ENCODE data around the gene INTS2.
"Not testable (repeated sequence)": the region's sequence is repeated elsewhere in the genome, so short reads cannot be mapped to it uniquely, and the experiment has no call there.

The INTS2 gene, protein sequence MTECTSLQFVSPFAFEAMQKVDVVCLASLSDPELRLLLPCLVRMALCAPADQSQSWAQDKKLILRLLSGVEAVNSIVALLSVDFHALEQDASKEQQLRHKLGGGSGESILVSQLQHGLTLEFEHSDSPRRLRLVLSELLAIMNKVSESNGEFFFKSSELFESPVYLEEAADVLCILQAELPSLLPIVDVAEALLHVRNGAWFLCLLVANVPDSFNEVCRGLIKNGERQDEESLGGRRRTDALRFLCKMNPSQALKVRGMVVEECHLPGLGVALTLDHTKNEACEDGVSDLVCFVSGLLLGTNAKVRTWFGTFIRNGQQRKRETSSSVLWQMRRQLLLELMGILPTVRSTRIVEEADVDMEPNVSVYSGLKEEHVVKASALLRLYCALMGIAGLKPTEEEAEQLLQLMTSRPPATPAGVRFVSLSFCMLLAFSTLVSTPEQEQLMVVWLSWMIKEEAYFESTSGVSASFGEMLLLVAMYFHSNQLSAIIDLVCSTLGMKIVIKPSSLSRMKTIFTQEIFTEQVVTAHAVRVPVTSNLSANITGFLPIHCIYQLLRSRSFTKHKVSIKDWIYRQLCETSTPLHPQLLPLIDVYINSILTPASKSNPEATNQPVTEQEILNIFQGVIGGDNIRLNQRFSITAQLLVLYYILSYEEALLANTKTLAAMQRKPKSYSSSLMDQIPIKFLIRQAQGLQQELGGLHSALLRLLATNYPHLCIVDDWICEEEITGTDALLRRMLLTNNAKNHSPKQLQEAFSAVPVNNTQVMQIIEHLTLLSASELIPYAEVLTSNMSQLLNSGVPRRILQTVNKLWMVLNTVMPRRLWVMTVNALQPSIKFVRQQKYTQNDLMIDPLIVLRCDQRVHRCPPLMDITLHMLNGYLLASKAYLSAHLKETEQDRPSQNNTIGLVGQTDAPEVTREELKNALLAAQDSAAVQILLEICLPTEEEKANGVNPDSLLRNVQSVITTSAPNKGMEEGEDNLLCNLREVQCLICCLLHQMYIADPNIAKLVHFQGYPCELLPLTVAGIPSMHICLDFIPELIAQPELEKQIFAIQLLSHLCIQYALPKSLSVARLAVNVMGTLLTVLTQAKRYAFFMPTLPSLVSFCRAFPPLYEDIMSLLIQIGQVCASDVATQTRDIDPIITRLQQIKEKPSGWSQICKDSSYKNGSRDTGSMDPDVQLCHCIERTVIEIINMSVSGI

DNA sequence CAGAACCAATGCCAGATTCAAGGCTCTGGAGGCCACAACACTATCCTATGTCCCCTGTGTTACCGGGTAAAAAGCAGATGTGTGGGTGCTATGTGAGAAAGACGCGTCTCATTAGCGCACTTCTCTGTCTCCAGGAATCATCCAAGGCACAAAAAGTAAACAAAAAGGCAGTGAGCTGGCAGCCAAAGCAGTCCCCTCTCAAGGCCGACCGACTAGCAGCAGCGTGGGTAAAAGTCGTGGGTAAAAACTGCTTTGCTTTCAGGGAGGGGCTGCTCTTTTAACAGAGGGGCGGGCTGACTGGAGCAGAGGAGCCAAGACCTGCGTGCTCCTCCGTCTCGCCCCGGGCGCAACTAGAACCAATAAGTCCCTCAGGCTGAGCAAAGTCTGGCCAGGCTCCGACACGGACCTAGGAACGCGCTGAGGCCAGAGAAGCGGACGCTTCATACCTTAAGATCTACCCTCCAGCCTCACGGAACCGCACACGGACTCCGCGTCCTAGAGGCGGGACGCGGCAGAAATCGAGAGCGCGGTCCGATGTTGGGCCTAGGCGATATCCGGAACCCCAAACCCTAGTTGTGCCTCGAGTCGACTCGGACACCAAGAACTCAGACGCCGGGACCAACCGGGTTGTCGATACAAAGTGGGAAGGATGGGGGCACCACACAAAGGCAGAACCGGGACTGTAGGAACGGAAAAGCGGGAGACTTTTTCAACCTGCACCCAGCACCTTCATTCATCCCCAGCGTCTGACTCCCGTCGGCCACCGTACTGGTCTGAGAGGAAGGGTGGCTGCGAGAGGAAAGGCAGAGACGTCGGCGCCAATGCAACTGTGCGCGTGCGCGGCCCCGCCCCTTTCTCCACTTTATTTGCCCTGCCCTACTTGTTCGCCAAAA is at the start of gene INTS2:
TSS of gene INTS2 (minus strand) at position 775 of the 893 bp plus-strand sequence. CDS start 1,338 bp downstream, outside the sequence.
- peak; percentile 97 for DNase-seq

DNA sequence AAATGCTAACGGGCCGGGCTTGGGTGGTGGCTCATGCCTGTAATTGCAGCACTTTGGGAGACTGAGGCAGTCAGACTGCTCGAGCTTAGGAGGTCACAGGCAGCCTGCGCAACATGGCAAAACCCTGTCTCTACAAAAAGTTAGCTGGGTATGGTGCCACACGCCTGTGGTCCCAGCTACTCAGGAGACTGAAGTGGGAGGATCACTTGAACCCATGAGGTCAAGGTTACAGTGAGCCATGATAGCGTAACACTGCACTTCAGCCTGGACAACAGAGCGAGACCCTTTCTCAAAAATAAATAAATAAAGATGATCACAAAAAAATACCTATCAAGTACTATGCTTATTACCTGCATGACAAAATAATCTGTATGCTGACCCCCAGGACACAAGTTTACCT is 46.3 kb upstream of the INTS2 start:
- DNase-seq = no peak

DNA sequence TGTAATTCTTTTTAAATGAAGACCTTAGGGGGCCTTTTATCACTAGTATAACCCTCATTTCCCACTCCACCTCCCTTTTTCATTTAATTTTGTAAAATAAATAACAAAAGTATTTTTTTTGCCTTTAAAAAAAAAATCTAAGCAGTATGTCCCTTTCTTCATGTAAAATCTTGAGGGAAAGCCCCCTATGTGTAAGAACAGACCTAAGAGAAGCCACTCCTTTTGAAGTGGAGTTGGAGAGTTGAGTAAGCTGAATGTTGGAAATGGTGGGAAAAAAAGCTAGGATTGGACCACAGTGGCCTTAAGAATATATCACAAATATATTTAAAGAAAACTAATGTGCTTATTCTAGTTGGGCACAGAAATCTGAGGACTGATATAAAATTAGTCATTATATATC is 44.5 kb upstream of the INTS2 start:
- no peak for DNase-seq

DNA sequence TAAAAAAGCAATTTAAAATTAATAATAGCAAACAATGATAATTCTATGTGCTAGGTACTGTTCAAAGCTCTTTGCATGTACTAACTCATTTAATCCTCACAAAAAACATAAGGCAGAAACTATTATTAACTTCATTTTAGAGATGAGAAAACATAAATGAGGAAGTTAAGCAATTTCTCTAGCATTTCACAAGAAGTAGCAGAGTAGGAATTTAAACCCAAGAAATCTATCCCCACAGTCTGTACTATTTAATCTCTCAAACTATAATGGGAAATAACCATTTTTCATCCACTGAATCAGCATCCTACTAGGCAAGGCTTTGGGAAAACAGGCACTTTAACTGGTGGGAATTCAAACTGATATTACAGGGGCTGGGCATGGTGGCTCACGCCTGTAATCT is 42.2 kb upstream of the INTS2 start:
- no peak for DNase-seq

DNA sequence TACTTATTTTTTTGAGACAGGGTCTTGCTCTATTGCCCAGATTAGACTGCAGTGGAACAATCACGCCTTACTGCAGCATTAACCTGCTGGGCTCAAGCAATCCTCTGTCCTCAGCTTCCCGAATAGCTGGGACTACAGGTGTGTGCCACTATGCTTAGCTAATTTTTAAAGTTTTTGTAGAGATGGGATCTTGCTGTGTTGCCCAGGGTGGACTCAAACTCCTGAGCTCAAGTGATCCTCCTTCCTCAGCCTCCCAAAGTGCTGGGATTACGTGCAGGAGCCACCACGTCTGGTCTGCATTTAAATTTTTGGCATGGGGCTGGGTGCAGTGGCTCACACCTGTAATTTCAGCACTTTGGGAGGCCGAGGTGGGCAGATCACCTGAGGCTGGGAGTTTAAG is 41.0 kb upstream of the INTS2 start:
- DNase-seq = no peak

DNA sequence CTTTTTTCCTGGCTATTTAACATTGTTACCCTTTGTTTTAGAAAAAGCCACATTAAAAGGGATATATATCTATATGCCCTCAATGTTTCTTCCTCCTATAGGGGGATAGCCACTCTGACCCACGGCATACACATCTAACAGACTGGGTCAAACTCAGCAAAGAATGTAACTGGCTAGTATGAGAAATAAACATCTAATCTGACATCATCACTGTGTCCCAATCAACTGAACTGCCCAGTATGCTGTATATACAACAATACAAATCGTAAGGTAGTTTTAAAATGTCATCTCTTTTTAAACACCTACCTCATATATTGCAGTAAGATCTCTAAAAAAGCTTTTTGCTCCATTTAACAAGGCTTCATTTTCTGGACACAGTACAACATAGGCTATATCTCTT is 39.9 kb upstream of the INTS2 start:
- no peak for DNase-seq

DNA sequence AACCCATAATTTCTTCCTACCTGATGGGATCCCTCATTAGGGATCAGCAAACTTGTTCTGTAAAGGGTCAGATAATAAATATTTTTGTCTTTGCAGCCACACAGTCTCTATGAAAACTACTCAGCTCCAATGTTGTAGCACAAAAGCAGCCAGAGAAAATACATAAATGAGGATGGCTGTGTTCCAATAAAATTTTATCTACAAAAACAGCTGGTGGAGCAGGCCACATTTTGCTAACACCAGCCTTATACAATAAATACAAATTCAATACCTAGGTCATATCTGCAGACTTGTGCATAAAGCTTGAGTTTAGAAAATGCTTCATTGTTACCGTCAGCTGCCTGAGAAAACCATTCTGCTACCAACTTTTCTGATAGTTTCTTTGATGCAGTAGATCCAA is 38.4 kb upstream of the INTS2 start:
- no peak for DNase-seq

DNA sequence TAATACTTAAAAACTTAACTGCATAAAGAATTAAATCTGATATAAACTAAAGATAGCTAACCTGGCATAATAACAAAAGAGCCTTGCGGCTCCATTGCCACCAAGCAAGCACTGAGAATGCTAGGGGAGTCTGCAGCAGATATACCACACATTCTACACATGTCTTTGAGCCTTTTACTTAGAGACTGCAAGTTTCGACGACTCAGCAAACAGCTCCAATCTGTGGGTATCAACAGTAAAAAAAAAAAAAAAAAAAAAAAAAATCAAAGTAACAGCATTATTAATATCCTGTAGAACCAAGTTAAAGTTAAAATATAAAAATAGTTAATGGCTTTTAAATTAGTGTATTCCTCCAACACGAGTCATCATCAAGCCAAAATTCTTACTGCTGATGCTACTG is 27.8 kb upstream of the INTS2 start:
- no peak for DNase-seq

DNA sequence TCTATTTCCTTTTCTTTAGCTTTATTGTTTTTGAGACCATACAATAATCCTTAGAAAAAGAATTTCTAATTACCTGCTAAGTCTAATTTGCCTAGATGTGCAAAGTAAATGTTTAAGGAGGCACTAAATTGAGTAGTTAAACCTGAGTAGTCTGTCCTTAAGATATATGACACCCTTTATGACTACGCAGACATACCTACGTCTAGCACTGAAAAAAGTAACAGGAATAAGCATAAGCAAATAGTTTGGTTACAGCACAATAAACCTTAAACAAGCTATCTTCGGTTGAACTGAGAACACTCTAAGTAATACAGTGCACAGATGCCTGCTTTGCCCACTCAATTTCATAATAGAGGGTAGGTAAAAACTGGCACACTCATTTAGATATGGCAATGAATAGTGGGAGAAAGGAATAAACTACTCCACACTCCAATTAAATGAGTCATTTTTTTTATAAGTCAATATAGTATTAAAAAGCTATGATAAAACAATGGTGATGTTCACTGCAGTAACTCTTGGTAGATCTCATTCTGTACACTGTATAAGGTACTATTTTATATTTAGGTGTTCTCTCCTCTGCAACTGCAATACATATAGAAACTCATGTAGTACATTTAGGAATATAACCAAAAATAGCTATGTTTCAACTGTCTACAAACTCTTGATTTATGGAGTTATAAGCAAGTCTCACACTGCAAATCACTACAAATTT is 19.7 kb upstream of the INTS2 start:
- DNase-seq = no peak

DNA sequence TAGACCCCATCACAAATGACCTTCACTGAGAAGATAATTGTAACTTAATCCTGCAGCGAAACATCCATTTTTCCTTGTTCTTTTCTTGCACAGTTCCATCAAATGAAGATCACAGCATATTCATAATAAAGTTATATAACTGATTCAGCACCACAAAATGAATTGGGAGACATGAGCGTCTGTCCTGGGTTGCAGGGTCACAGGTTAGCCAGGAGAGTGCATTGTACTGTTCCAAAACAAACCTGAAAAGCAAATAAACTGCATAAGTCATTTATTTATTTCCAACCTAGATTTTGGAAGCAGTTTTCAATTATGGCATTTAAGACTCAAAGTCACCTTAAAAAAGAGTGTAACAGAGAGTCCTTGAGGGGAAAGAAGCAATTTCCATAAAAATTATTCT is 18.6 kb upstream of the INTS2 start:
- no peak for DNase-seq

DNA sequence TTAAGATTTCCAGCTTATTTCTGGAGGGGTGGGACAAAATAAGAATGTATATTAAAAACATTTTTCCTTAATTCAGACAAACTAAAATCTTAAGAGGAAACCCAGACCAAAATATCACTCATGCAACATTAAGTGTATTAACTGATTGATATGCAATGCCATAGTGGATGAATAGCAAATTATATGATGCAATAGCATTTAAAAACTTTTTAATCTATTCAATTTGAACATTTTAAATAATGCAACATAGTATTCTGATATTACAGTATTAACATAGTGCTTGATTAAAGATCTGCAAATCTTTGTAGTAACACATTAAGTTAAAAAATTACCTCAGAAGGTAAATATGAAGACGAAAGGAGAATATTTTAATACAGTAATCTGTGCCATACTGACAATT is 15.3 kb upstream of the INTS2 start:
- no peak for DNase-seq

DNA sequence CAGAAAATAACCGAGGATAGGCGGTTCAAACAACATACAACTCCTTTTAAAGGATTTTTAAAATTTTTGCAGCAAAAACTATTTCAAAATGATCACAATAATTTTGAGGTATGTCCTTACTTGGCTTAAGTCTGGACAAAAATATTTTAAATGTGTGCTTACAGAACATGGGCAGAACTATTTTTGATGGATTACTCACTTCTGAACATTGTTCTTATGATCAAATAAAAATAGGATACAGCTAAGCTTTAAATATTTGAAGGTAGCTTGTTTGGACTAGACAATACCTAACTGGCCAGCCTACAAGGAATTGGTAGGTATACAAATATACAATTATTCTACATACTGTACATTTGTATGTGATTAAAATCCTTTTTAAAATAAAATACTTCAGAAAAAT is 14.3 kb upstream of the INTS2 start:
- no peak for DNase-seq

DNA sequence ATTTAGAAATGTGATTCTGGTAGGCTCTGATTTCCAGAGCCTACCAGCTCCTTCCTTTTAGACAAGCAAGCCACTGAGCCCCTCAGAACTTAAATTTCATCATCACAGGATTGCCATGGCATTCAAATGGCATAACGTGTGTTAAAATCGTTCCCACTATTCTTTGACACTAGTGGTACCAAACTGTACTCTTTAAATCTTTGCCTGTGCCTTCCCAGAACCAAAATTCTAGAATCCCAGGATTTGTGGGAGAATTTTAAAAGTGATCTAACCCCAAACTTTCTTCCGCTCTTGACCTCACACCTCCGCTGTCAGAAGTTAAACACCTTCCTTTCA is 287 bp upstream of the INTS2 start:
- DNase-seq = no peak

DNA sequence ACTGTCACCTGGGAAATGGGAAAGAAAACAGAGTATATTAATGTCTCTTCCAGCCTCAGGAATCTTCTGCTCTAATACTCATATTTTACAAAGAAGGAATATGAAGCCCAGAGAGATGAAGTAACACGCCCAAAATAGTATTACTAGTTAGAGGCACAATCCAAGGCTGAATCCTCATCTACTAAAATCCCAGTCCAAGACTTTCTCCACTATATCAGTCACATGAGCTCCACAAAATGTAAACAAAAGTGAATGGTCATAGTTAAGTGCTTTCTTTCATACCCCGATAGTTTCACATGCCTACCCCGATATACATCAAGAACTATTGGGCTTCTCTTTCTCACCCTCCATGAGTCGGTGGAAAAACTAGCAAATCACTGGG is 965 bp downstream of the INTS2 start:
- DNase-seq = no peak

DNA sequence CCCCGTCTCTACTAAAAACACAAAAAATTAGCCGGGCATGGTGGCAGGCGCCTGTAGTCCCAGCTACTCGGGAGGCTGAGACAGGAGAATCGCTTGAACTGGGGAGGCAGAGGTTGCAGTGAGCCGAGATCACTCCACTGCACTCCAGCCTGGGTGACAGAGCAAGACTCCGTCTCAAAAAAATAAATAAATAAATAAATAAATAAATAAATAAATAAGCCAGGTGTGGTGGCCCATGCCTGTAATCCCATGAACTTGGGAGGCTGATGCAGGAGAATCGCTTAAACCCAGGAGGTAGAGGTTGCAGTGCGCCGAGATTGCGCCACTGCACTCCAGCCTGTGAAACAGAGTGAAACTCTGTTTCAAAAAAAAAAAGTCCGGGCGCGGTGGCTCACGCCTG is 12.6 kb downstream of the INTS2 start:
- DNase-seq = not testable (repeated sequence)

DNA sequence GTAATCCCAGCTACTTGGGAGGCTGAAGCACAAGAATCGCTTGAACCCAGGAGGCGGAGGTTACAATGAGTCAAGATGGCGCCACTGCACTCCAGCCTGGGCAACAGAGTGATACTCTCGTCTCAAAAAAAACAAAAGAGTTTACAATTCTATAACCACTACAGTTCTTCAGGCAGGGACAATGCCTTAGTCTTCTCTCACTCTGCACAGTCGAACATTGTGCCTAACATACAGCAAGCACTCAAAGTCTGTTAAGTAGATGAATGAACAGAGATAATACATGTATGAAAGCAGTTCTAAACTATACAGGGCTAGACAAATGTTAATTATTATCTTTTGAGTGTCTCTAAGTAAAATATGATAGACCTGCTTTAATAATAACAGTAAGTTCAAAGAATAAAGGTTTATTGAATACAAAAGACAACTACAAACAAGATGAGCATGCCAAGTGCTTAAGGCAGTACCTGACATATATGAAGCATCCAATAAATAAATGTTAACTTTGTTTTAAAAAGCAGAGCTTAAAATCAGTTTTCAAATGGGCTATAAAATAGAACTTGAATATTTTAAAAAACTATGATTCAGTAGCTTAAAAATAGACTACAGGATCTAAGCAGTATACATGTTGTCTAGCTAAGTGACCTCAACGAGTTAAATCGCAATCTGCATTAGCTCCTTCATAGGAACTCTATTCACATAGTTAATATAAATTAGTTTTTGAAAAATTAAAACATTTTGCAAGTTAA is 19.3 kb downstream of the INTS2 start:
- DNase-seq = no peak

DNA sequence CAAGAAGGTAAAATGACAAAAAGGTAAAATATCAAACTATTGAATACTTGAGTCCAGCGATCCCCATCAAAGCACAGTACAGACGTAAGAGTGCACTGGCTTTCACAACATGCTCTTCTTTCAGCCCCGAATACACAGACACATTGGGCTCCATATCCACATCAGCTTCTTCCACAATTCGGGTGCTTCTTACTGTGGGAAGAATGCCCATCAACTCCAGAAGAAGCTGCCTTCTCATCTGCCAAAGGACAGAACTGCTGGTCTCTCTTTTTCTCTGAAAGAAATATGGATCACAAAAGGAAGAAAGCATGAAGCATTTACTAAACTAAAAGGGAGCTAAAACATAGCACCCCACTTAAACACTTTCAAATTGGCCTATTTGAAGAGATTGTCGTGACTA is 20.4 kb downstream of the INTS2 start:
- DNase-seq = no peak

DNA sequence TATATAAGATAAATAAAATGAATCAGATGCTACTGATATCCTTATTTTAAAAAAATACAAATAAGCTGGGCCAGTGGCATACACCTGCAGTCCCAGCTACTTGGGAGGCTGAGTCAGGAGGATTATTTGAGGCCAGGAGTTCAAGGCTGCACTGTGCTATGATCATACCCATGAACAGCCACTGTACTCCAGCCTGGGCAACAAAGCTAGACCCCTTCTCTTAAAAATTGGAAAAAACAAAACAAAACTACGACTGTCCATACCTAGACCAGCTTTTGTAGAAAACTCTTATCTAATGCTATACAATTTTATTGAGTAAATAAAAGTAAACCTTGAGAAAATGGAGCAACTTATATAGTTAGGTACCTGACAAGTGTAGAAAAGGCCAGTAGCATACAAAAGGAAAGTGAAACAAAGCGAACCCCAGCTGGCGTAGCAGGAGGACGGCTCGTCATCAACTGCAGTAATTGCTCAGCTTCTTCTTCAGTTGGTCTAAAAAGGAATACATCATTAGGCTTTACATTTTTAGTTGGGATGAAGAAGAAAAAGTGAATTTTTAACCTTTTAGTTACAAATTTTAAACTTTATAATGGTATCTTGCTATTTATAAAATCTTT is 23.6 kb downstream of the INTS2 start:
- DNase-seq = peak; percentile 32

DNA sequence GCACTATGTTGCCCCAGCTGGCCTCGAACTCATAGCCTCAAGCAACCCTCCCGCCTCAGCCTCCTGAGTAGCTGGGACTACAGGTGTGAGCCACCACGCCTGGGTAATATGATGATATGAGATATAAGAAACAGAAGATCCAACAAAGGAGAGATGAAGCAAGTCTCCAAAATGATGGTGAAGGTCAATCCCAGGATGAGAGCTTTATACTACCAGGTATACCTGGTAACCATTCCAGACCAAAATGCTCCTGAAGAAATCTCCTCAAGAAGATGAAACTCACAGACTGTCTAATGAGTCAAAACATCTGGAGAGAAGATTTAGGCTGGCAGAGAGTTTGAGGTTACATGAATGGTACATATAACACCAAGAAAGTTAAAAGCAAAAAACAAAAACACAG is 24.5 kb downstream of the INTS2 start:
- no peak for DNase-seq

DNA sequence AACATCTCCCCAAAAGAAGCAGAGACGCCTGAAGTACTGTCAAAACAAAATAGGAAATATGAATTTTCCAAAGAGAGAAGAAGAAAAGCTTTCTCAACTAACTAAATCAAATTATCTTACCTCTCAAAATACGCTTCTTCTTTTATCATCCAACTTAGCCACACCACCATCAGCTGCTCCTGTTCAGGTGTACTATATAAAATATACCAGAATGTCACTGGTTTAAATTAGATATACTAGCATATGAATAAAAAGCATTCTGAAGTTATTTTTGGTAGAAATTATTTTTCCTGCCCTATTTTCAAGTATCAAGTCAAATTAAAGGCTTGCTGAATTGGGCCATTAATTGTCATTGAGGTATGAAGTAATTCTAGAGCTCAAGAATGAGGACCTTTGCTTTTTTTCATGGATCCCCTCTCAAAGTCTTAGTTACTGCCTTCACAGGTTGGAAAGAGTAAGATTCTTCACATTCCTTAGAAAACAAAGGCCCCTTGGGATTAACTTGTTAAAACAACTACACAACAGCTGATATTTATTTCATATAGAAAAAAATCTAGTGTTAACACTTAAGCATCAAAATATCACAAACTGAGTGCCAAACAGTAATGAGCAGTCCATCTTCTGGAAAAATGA is 30.1 kb downstream of the INTS2 start:
- no peak for DNase-seq
